IMR-90 (cell line): ENCODE data around the gene PSMD8. TPM values are rescaled to one million over a fixed set of nuclear protein-coding genes. Genes with fewer than 3 reads are reported as not detected.

ENCODE experiments used
- ATAC-seq: fragments of 200-7000 bp; cut with Tn5 transposase; 2 replicates; pipeline ENCODE4 v1.9.1; 2020; ENCODE audit warnings: low read depth, mild to moderate bottlenecking, moderate library complexity
- BruUV-seq: library from RNA; stranded (reverse); fragments of 400-500 nt; replicated peaks from 2 replicates; lab custom pipeline; 2021; lab: Mats Ljungman, UMichigan
- CTCF ChIA-PET: fragments of 300-600 bp; formaldehyde crosslinking; extraction: SDS; loops from one replicate; lab custom pipeline; 2021; ENCODE audit warnings: antibody characterized with exemption; lab: Yijun Ruan, JAX
- POLR2A ChIA-PET: fragments of 300-600 bp; sonication (Branson Sonifier 250); formaldehyde crosslinking; loops from one replicate; lab custom pipeline; 2022; ENCODE audit warnings: antibody characterized with exemption; ENCODE audit not compliant: unreplicated experiment; lab: Charles Lee
- DNase-seq: peaks from one replicate; pipeline ENCODE4 v3.0.0; 2013
- H2AFZ ChIP-seq: replicated peaks from 2 replicates; pipeline ENCODE3; 2013; ENCODE audit warnings: low read length, mild to moderate bottlenecking; ENCODE audit not compliant: poor library complexity
- H2AK5ac ChIP-seq: 2 replicates; pipeline ENCODE4 v1.6.1; 2013; ENCODE audit warnings: low read depth, low read length, inconsistent platforms
- H2AK9ac ChIP-seq: replicated peaks from 2 replicates; pipeline ENCODE3; 2013; ENCODE audit warnings: mild to moderate bottlenecking, low read depth, low read length, moderate library complexity; ENCODE audit not compliant: poor library complexity
- H2BK120ac ChIP-seq: 2 replicates; pipeline ENCODE4 v1.6.1; 2013; ENCODE audit warnings: low read depth, low read length, inconsistent platforms
- H2BK15ac ChIP-seq: 3 replicates; pipeline ENCODE4 v1.6.1; 2013; ENCODE audit warnings: low read depth, low read length, inconsistent platforms
- H2BK20ac ChIP-seq: 2 replicates; pipeline ENCODE4 v1.6.1; 2013; ENCODE audit warnings: low read depth, mild to moderate bottlenecking, inconsistent platforms, low read length, moderate library complexity
- H2BK5ac ChIP-seq: 2 replicates; pipeline ENCODE4 v1.6.1; 2013; ENCODE audit warnings: mild to moderate bottlenecking, low read depth, low read length, inconsistent platforms; ENCODE audit not compliant: poor library complexity, severe bottlenecking
- H3K14ac ChIP-seq: replicated peaks from 2 replicates; pipeline ENCODE4 v1.6.1; 2013; ENCODE audit warnings: low read depth, low read length, inconsistent platforms
- H3K18ac ChIP-seq: 2 replicates; pipeline ENCODE4 v1.6.1; 2013; ENCODE audit warnings: low read depth, low read length, control low read depth
- H3K23ac ChIP-seq: 2 replicates; pipeline ENCODE4 v1.6.1; 2013; ENCODE audit warnings: low read depth, low read length, inconsistent platforms
- H3K27ac ChIP-seq: 2 replicates; pipeline ENCODE4 v1.5.1; 2013; ENCODE audit warnings: mild to moderate bottlenecking, control low read depth, low read length; ENCODE audit not compliant: insufficient read depth
- H3K27me3 ChIP-seq: 2 replicates; pipeline ENCODE4 v1.6.1; 2013; ENCODE audit warnings: low read length; ENCODE audit not compliant: control insufficient read depth, insufficient read depth
- H3K36me3 ChIP-seq: 2 replicates; pipeline ENCODE4 v1.6.1; 2013; ENCODE audit warnings: low read length, mixed read lengths; ENCODE audit not compliant: control insufficient read depth, insufficient read depth
- H3K4ac ChIP-seq: 2 replicates; pipeline ENCODE4 v1.6.1; 2013; ENCODE audit warnings: low read depth, low read length, inconsistent platforms
- H3K4me1 ChIP-seq: 2 replicates; pipeline ENCODE4 v1.6.1; 2013; ENCODE audit warnings: low read length, mixed read lengths; ENCODE audit not compliant: control insufficient read depth, insufficient read depth
- H3K4me2 ChIP-seq: 2 replicates; pipeline ENCODE4 v1.6.1; 2013; ENCODE audit warnings: low read depth, mild to moderate bottlenecking, control low read depth, low read length, moderate library complexity
- H3K4me3 ChIP-seq: 2 replicates; pipeline ENCODE4 v1.5.1; 2013; ENCODE audit warnings: low read depth, mild to moderate bottlenecking, control low read depth, low read length, moderate library complexity; ENCODE audit not compliant: insufficient read depth
- H3K56ac ChIP-seq: 2 replicates; pipeline ENCODE4 v1.6.1; 2013; ENCODE audit warnings: low read length, inconsistent platforms; ENCODE audit not compliant: insufficient read depth; ENCODE audit errors: extremely low read depth
- H3K79me1 ChIP-seq, 2 experiments: 2 replicates each; pipeline ENCODE4 v1.6.1; 2013; ENCODE audit warnings: low read length in 2 of 2, inconsistent platforms in 1 of 2, low read depth in 1 of 2
- H3K9ac ChIP-seq: 2 replicates; pipeline ENCODE4 v1.6.1; 2013; ENCODE audit warnings: low read depth, low read length, control low read depth
- H3K9me1 ChIP-seq: 2 replicates; pipeline ENCODE4 v1.6.1; 2013; ENCODE audit warnings: low read length, inconsistent platforms; ENCODE audit not compliant: insufficient read depth
- H3K9me3 ChIP-seq: 2 replicates; pipeline ENCODE4 v1.6.1; 2013; ENCODE audit warnings: low read length; ENCODE audit not compliant: control insufficient read depth, insufficient read depth
- H4K20me1 ChIP-seq: 2 replicates; pipeline ENCODE4 v1.6.1; 2013; ENCODE audit warnings: low read length, inconsistent platforms; ENCODE audit not compliant: insufficient read depth
- H4K5ac ChIP-seq: 2 replicates; pipeline ENCODE4 v1.6.1; 2013; ENCODE audit warnings: mild to moderate bottlenecking, low read depth, low read length, control low read depth
- H4K8ac ChIP-seq, 2 experiments: 2 replicates each; pipeline ENCODE4 v1.6.1; 2013; ENCODE audit warnings: low read depth in 2 of 2, low read length in 2 of 2, control low read depth in 1 of 2, inconsistent platforms in 1 of 2
- H4K91ac ChIP-seq: 2 replicates; pipeline ENCODE4 v1.6.1; 2013; ENCODE audit warnings: low read depth, low read length, inconsistent platforms; ENCODE audit not compliant: insufficient read depth
- BHLHE40 ChIP-seq: fragments of 150-350 bp; IDR thresholded peaks from 2 replicates; pipeline ENCODE4 v1.6.1; 2016; ENCODE audit warnings: mild to moderate bottlenecking, low read depth, low read length
- CEBPB ChIP-seq: IDR thresholded peaks from 2 replicates; pipeline ENCODE4 v1.6.1; 2012; ENCODE audit warnings: low read depth, low read length, improper control_type of control experiment
- CHD1 ChIP-seq: IDR thresholded peaks from 2 replicates; pipeline ENCODE4 v1.6.1; 2012; ENCODE audit warnings: low read depth, low read length, improper control_type of control experiment
- ELK1 ChIP-seq: fragments of 150-350 bp; IDR thresholded peaks from 2 replicates; pipeline ENCODE4 v1.6.1; 2016; ENCODE audit warnings: low read depth, mild to moderate bottlenecking, low read length, moderate library complexity, borderline replicate concordance
- FOS ChIP-seq: fragments of 150-350 bp; IDR thresholded peaks from 2 replicates; pipeline ENCODE4 v1.6.1; 2016; ENCODE audit warnings: low read depth, low read length
- MAFK ChIP-seq: IDR thresholded peaks from 2 replicates; pipeline ENCODE4 v1.6.1; 2012; ENCODE audit warnings: low read depth, low read length, improper control_type of control experiment
- MAZ ChIP-seq: IDR thresholded peaks from 2 replicates; pipeline ENCODE4 v1.6.1; 2012; ENCODE audit warnings: low read depth, mild to moderate bottlenecking, low read length, improper control_type of control experiment, moderate library complexity, borderline replicate concordance
- MXI1 ChIP-seq: IDR thresholded peaks from 2 replicates; pipeline ENCODE4 v1.6.1; 2012; ENCODE audit warnings: low read depth, mild to moderate bottlenecking, low read length, moderate library complexity, borderline replicate concordance
- NFE2L2 ChIP-seq: fragments of 150-350 bp; IDR thresholded peaks from 2 replicates; pipeline ENCODE4 v1.6.1; 2016; ENCODE audit warnings: low read depth, mild to moderate bottlenecking, low read length
- POLR2A ChIP-seq: IDR thresholded peaks from 2 replicates; pipeline ENCODE4 v1.6.1; 2012; ENCODE audit warnings: mild to moderate bottlenecking, low read depth, low read length
- RCOR1 ChIP-seq: IDR thresholded peaks from 2 replicates; pipeline ENCODE4 v1.6.1; 2012; ENCODE audit warnings: mild to moderate bottlenecking, low read length, improper control_type of control experiment; ENCODE audit not compliant: insufficient replicate concordance
- SMC3 ChIP-seq: fragments of 150-350 bp; IDR thresholded peaks from 2 replicates; pipeline ENCODE4 v1.6.1; 2016; ENCODE audit warnings: low read depth, mild to moderate bottlenecking, antibody characterized with exemption, low read length, moderate library complexity
- USF2 ChIP-seq: fragments of 150-350 bp; IDR thresholded peaks from 2 replicates; pipeline ENCODE4 v1.6.1; 2017; ENCODE audit warnings: mild to moderate bottlenecking, antibody characterized with exemption, low read length, low read depth
- WGBS, 2 experiments: methylation state at CpG; one replicate each; pipeline versions ENCODE4 v1.1.5 to v1.1.7; 2013; ENCODE audit warnings: missing lambda C conversion rate in 2 of 2; ENCODE audit not compliant: insufficient read length in 1 of 2; ENCODE audit errors: extremely low coverage in 2 of 2; 5-methylcytosine and 5-hydroxymethylcytosine counted together
- dilution Hi-C: fragments of 300-500 bp; cut with HindIII; formaldehyde crosslinking; loops from one replicate; pipeline ENCODE4 v1.14.3; 2018; ENCODE audit warnings: low sequenced_read_pairs; ENCODE audit not compliant: unreplicated experiment
- in situ Hi-C: fragments of 300-500 bp; cut with MboI; formaldehyde crosslinking; loops from 3 replicates; pipeline ENCODE4 v1.14.3; 2019; ENCODE audit warnings: low sequenced_read_pairs, inconsistent platforms, mixed read lengths
- intact Hi-C: fragments of 100-400 bp; cut with micrococcal nuclease; formaldehyde crosslinking; loops from 2 replicates; pipeline ENCODE4 v1.10.0; 2022
- polyA plus RNA-seq, 3 experiments: library from polyadenylated mRNA; depleted of rRNA; stranded (reverse); fragments of >200 nt; gene quantifications; 2 replicates each; pipeline ENCODE4 v1.2.3, GENCODE V29; 2012; ENCODE audit warnings: low replicate concordance in 1 of 3
- total RNA-seq: library from RNA; depleted of rRNA; stranded (reverse); fragments of >200 nt; gene quantifications from 2 replicates; pipeline ENCODE4 v1.2.3, GENCODE V29; 2012

PSMD8 gene
- total and polyA plus RNA-seq, 2 of the 4 experiments (the other 2 are of a cell fraction): 475 to 644 TPM

- H3K4me2 ChIP-seq: no peak overlapping the region
- POLR2A ChIA-PET: no interaction called here
These were observed 21.8 kb upstream of the PSMD8 start for GRCh38 chr19:38352611-38353010.

More at GRCh38 chr19:38352611-38353010, 21.8 kb upstream of the PSMD8 start:
- H4K20me1 ChIP-seq: no peaks in the 10 kb centered on the region
- no peak for DNase-seq
- in situ Hi-C loops (no loop called here), intact Hi-C loops (no loop called here), dilution Hi-C loops (no loop called here)
- no peak overlapping the region for H3K9ac ChIP-seq
- no peak overlapping the region for H2AK5ac ChIP-seq
- H3K4me1 ChIP-seq: no peaks in the 10 kb centered on the region
- CTCF ChIA-PET: no interaction called here
- no peaks in the 10 kb centered on the region for H3K9me3 ChIP-seq
- ATAC-seq: no peak
- H2BK5ac ChIP-seq: no peak overlapping the region
- no peak for TF ChIP-seq MAZ
- TF ChIP-seq CEBPB: no peak
- TF ChIP-seq MXI1: no peak
- TF ChIP-seq ELK1: no peak
- no peak for TF ChIP-seq FOS
- no peak for TF ChIP-seq SMC3
- no peak for TF ChIP-seq POLR2A
- TF ChIP-seq BHLHE40: no peak
- TF ChIP-seq NFE2L2: no peak
- no peak for TF ChIP-seq RCOR1
- no peak for TF ChIP-seq USF2
- no peak for TF ChIP-seq MAFK
- no peak for TF ChIP-seq CHD1
- peaks cover 23% of the 10 kb centered on the region; the same call in 1 of the 2 replicates for H3K27me3 ChIP-seq
- no peak overlapping the region for H3K18ac ChIP-seq
- H3K9me1 ChIP-seq: no peaks in the 10 kb centered on the region
- H3K4me3 ChIP-seq: no peak overlapping the region
- 59% methylated on average over 5 of the region's 8 CpGs; no CpG with 5 or more reads in 1 of the 2 experiments for WGBS, 2 experiments
- no peak overlapping the region for H2BK20ac ChIP-seq
- BruUV-seq: no TSS peak
- H4K5ac ChIP-seq: no peak overlapping the region
- no peak overlapping the region for H4K8ac ChIP-seq
- no peak overlapping the region for H2BK15ac ChIP-seq
- no peak overlapping the region for H3K56ac ChIP-seq
- no peak overlapping the region for H3K23ac ChIP-seq
- H3K14ac ChIP-seq: no peak overlapping the region
- no peak overlapping the region for H3K4ac ChIP-seq
- H4K91ac ChIP-seq: no peak overlapping the region
- H2AK9ac ChIP-seq: no peak overlapping the region
- H2BK120ac ChIP-seq: no peak overlapping the region
- no peaks in the 10 kb centered on the region for H3K79me1 ChIP-seq
- H2AFZ ChIP-seq: no peak overlapping the region
- H3K36me3 ChIP-seq: no peaks in the 10 kb centered on the region
- H3K27ac ChIP-seq: no peak overlapping the region
